ENCODE data around the gene IGSF9B.

GRCh38 chr11:133971881-133972280 is 15.1 kb upstream of the IGSF9B start:
- TF ChIP-seq POLR2A (IDR thresholded peaks at IDR 0.05) = no peak
- TF ChIP-seq CTCF (IDR thresholded peaks at IDR 0.05) = no peak

Data from lower leg skin (tissue), 3 donors.